HepG2 (cell line): ENCODE results near the gene TWNK. TPM values are rescaled to one million over a fixed set of nuclear protein-coding genes. Genes with fewer than 3 reads are reported as not detected.

Source experiments
- ATAC-seq: fragments of 200-7000 bp; cut with Tn5 transposase; 3 replicates; pipeline ENCODE4 v1.9.1; 2020; ENCODE audit warnings: mild to moderate bottlenecking, moderate library complexity
- BruUV-seq: library from RNA; stranded (reverse); fragments of 400-500 nt; replicated peaks from 2 replicates; lab custom pipeline; 2021; lab: Mats Ljungman, UMichigan
- CTCF ChIA-PET: fragments of 300-600 bp; formaldehyde crosslinking; extraction: SDS; loops from one replicate; lab custom pipeline; 2021; ENCODE audit warnings: low total read pairs, inconsistent platforms, low intra/inter-chr PET ratio; lab: Yijun Ruan, JAX
- POLR2A ChIA-PET: fragments of 350-600 bp; sonication (Branson Sonifier 250); formaldehyde crosslinking; loops from one replicate; lab custom pipeline; 2020; ENCODE audit warnings: antibody characterized with exemption, inconsistent platforms; lab: Yijun Ruan, JAX
- DNase-seq: peaks from one replicate; pipeline ENCODE4 v3.0.0-alpha.2; 2015; ENCODE audit warnings: low spot score
- FAIRE-seq: peaks from 3 replicates; lab custom pipeline; 2011; peaks lifted over from hg19 to GRCh38; lab: Jason Lieb, UNC
- H2AFZ ChIP-seq: one replicate; pipeline ENCODE4 v1.6.1; 2011; ENCODE audit warnings: low read length, inconsistent platforms
- H3K27ac ChIP-seq: fragments of 300-600 bp; 3 replicates; pipeline ENCODE4 v1.8.0; 2011; ENCODE audit warnings: mixed run types, mild to moderate bottlenecking, mixed read lengths, low read length, inconsistent platforms; ENCODE audit not compliant: insufficient read depth; ENCODE audit errors: extremely low read length
- H3K27me3 ChIP-seq, 2 experiments: fragments of 200-600 bp in 1 of 2; 2 replicates in 1 of 2; 3 replicates in 1 of 2; pipeline versions ENCODE4 v1.6.0 to v1.8.0; 2011; ENCODE audit warnings: low read length in 2 of 2, mild to moderate bottlenecking in 2 of 2, moderate library complexity in 2 of 2, inconsistent platforms in 1 of 2; ENCODE audit not compliant: insufficient read depth in 2 of 2, control insufficient read depth in 1 of 2
- H3K36me3 ChIP-seq, 2 experiments: fragments of 200-600 bp in 1 of 2; replicated peaks in 1 of 2; 2 replicates in 1 of 2; 3 replicates in 1 of 2; pipeline versions ENCODE4 v1.5.1 to v1.8.0; 2011; ENCODE audit warnings: low read length in 2 of 2, inconsistent platforms in 1 of 2; ENCODE audit not compliant: insufficient read depth in 2 of 2, control insufficient read depth in 1 of 2
- H3K4me1 ChIP-seq: 2 replicates; pipeline ENCODE4 v1.5.1; 2012; ENCODE audit warnings: low read length, inconsistent platforms; ENCODE audit not compliant: insufficient read depth
- H3K4me2 ChIP-seq: 2 replicates; pipeline ENCODE4 v1.6.0; 2011; ENCODE audit warnings: low read depth, low read length, inconsistent platforms
- H3K4me3 ChIP-seq, 3 experiments: fragments of 200-600 bp in 1 of 3; sonication (generic), shearing (Covaris generic) in 1 of 3; replicated peaks in 1 of 3; 2 replicates each; pipeline ENCODE4 v1.5.1; 2011 to 2016; ENCODE audit warnings: low read length in 3 of 3, inconsistent platforms in 2 of 3, low read depth in 2 of 3, mild to moderate bottlenecking in 2 of 3, control low read depth in 1 of 3, mixed read lengths in 1 of 3; ENCODE audit not compliant: insufficient read depth in 1 of 3
- H3K79me2 ChIP-seq: one replicate; pipeline ENCODE4 v1.6.1; 2011; ENCODE audit warnings: low read length, inconsistent platforms; ENCODE audit not compliant: insufficient read depth
- H3K9ac ChIP-seq: 2 replicates; pipeline ENCODE4 v1.6.0; 2011; ENCODE audit warnings: mild to moderate bottlenecking, low read depth, low read length, inconsistent platforms; ENCODE audit not compliant: insufficient read depth
- H3K9me3 ChIP-seq: 2 replicates; pipeline ENCODE4 v1.5.1; 2012; ENCODE audit warnings: mild to moderate bottlenecking, low read length
- H4K20me1 ChIP-seq: 2 replicates; pipeline ENCODE4 v1.6.0; 2011; ENCODE audit warnings: inconsistent platforms, mild to moderate bottlenecking, low read length, moderate library complexity; ENCODE audit not compliant: insufficient read depth
- GATAD2A ChIP-seq: IDR thresholded peaks from 2 replicates; pipeline ENCODE4 v1.6.1; 2016
- MEIS2 ChIP-seq: sonication (generic); formaldehyde crosslinking; IDR thresholded peaks from 2 replicates; pipeline ENCODE4 v1.9.0; 2021; ENCODE audit warnings: mild to moderate bottlenecking, missing genetic modification reagents
- MYC ChIP-seq: sonication (generic); formaldehyde crosslinking; IDR thresholded peaks from 2 replicates; pipeline ENCODE4 v1.9.0; 2021; ENCODE audit warnings: missing genetic modification reagents, borderline replicate concordance
- NFYB ChIP-seq: sonication (generic); formaldehyde crosslinking; IDR thresholded peaks from 2 replicates; pipeline ENCODE4 v1.4.0; 2020; ENCODE audit warnings: missing genetic modification reagents
- PITX1 ChIP-seq: sonication (generic); formaldehyde crosslinking; IDR thresholded peaks from 2 replicates; pipeline ENCODE4 v1.5.1; 2020; ENCODE audit warnings: mild to moderate bottlenecking, missing genetic modification reagents
- POLR2AphosphoS2 ChIP-seq: IDR thresholded peaks from 2 replicates; pipeline ENCODE4 v1.6.1; 2011; ENCODE audit warnings: low read depth, low read length, improper control_type of control experiment
- RARA ChIP-seq: IDR thresholded peaks from 2 replicates; pipeline ENCODE4 v1.6.1; 2016; ENCODE audit warnings: missing genetic modification reagents, missing compliant biosample characterization
- RNF219 ChIP-seq: sonication (generic); formaldehyde crosslinking; IDR thresholded peaks from 2 replicates; pipeline ENCODE4 v1.5.0; 2020; ENCODE audit warnings: mild to moderate bottlenecking, missing genetic modification reagents
- SETDB1 ChIP-seq: sonication (generic); formaldehyde crosslinking; IDR thresholded peaks from 2 replicates; pipeline ENCODE4 v1.5.1; 2020; ENCODE audit warnings: missing genetic modification reagents, mild to moderate bottlenecking, borderline replicate concordance
- SOX5 ChIP-seq: IDR thresholded peaks from 2 replicates; pipeline ENCODE4 v1.6.1; 2016; ENCODE audit warnings: borderline replicate concordance
- STAG1 ChIP-seq: sonication (generic); formaldehyde crosslinking; IDR thresholded peaks from 2 replicates; pipeline ENCODE4 v1.4.0; 2020; ENCODE audit warnings: missing genetic modification reagents
- TARDBP ChIP-seq: sonication (generic); formaldehyde crosslinking; IDR thresholded peaks from 2 replicates; pipeline ENCODE4 v1.8.0; 2022; ENCODE audit warnings: mild to moderate bottlenecking, missing genetic modification reagents
- TMF1 ChIP-seq: sonication (generic); formaldehyde crosslinking; IDR thresholded peaks from 2 replicates; pipeline ENCODE4 v1.8.1; 2022; ENCODE audit warnings: low read depth, missing genetic modification reagents
- ZNF550 ChIP-seq: sonication (generic); formaldehyde crosslinking; IDR thresholded peaks from 2 replicates; pipeline ENCODE4 v1.4.0; 2020; ENCODE audit warnings: mild to moderate bottlenecking, missing genetic modification reagents, borderline replicate concordance
- ZNF563 ChIP-seq: sonication (generic); formaldehyde crosslinking; IDR thresholded peaks from 2 replicates; pipeline ENCODE4 v1.8.0; 2022; ENCODE audit warnings: mild to moderate bottlenecking, moderate library complexity, missing genetic modification reagents
- ZNF607 ChIP-seq: sonication (generic); formaldehyde crosslinking; IDR thresholded peaks from 2 replicates; pipeline ENCODE4 v1.5.1; 2020; ENCODE audit warnings: missing genetic modification reagents, mild to moderate bottlenecking, borderline replicate concordance
- ZSCAN9 ChIP-seq: IDR thresholded peaks from 2 replicates; pipeline ENCODE4 v1.6.1; 2016; ENCODE audit warnings: borderline replicate concordance
- WGBS: methylation state at CpG from one replicate; pipeline ENCODE4 v1.1.6; 2017; ENCODE audit warnings: low lambda C conversion rate; 5-methylcytosine and 5-hydroxymethylcytosine counted together
- in situ Hi-C: cut with HindIII; loops from 2 replicates; pipeline ENCODE4 v1.10.0; 2017; ENCODE audit warnings: low pct_unique_long_range_greater_than_20kb; ENCODE audit not compliant: extremely low pct_ligation_motif_present
- intact Hi-C: fragments of 100-400 bp; cut with micrococcal nuclease; formaldehyde crosslinking; loops from one replicate; pipeline ENCODE4 v1.10.0; 2022; ENCODE audit not compliant: unreplicated experiment
- polyA plus RNA-seq, 8 experiments: library from polyadenylated mRNA; depleted of rRNA in 3 of 8; stranded (reverse) in 7 of 8; unstranded in 1 of 8; fragments of >200 nt; fragmentation: Illumina TruSeq in 4 of 8; extraction: Trizol in 4 of 8; gene quantifications; 2 replicates each; pipeline versions ENCODE4 v1.2.1 to v1.2.3, GENCODE V29; 2011 to 2016; ENCODE audit warnings: low read depth in 4 of 8, missing spikeins in 1 of 8, mixed read lengths in 1 of 8; ENCODE audit not compliant: insufficient read depth in 1 of 8
- total RNA-seq, 5 experiments: library from RNA; depleted of rRNA; stranded (reverse); fragments of >200 nt; fragmentation: Illumina TruSeq; extraction: Trizol; gene quantifications; 2 replicates each; pipeline ENCODE4 v1.2.3, GENCODE V29; 2016; ENCODE audit warnings: low read depth in 1 of 5
- TF ChIP-seq, protein P1 (sequence below): sonication (generic); formaldehyde crosslinking; IDR thresholded peaks from 2 replicates; pipeline ENCODE4 v1.4.0; 2020; ENCODE audit warnings: missing genetic modification reagents, borderline replicate concordance

Gene TWNK
- total and polyA plus RNA-seq, 2 of the 13 experiments (the other 11 are each of a cell fraction or from before 2014, with no cell fraction given), result 10.7 to 16.5 TPM

DNA sequence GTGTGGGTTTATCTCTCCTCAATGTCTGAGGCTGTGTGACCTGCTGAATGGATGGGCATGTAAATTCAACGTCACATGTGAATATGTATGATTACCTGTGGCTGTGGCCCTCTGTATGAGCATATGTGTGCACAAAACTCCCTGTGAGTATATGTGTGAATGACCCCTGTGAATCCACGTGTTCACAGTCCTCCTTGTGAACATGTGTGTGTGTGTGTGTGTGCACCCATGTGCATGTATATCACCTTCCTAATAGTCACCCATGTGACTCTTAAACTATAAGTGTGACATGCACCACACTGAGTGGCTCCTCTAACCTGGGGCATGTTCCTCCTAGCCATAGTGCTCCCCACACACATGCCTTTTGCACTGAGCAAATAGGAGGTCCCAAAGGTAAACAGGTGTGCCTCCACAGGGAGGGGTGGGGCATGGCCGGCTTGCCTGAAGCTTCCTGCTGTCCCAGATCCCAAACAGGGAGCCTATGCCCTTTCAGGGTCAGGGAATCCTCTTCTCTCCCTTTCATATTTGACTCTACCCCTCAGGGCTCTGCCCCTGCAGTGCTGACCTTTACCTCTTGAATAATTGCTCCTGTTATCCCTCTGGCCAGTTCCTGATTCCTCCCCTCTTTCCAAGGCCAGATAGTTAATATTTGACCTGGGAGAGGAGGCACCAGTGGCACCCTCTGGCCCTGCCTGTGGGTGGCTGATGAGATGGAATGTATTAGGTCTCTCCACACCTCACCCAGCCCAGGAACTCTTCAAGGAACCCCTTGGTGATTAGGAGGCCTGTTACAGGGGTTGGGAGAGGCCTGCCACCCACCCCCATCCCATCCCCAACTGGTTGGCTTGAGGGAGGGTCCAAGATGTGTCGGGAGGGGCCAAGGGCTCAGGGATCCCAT, 16.2 kb upstream of the TWNK start:
- H3K4me3 ChIP-seq, result peak overlapping the region; percentile 84 to 96 (median 94)
- H3K9me3 ChIP-seq, result no peaks in the 10 kb centered on the region
- in situ Hi-C loops (no loop called here), intact Hi-C loops (loop anchor here (1.0 to 2.0 kb wide), 2 partner anchors 16 to 42 kb away; partner anchors contain the start of genes MRPL43 and TWNK)
- peaks cover 16 to 32% of the 10 kb centered on the region in 2 experiments for H3K36me3 ChIP-seq
- peaks cover 45% of the 10 kb centered on the region for H3K79me2 ChIP-seq
- H3K9ac ChIP-seq, result peak overlapping the region; percentile 65
- H3K4me2 ChIP-seq, result peak overlapping the region; percentile 98
- H3K27me3 ChIP-seq, result no peaks in the 10 kb centered on the region; a peak in 1 of 5 replicates
- FAIRE-seq (peak; percentile 100), ATAC-seq (peak; percentile 82), DNase-seq (peak; percentile 99)
- no peak overlapping the region for H2AFZ ChIP-seq
- H3K4me1 ChIP-seq, result peaks cover 82% of the 10 kb centered on the region
- H4K20me1 ChIP-seq, result no peaks in the 10 kb centered on the region
- BruUV-seq, result no TSS peak
- H3K27ac ChIP-seq, result peak overlapping the region; percentile 96
- WGBS, result 3% methylated on average over 3 of the region's 4 CpGs
- ChIA-PET POLR2A (interaction anchor here (0.6 to 12.6 kb wide), 7 partner anchors 20 to 90 kb away, joined by 3 to 277 read pairs (median 5); partner anchors contain the start of genes KAZALD1, LZTS2, MRPL43 and SLF2), CTCF (interaction anchor here (0.9 to 1.3 kb wide), 4 partner anchors 17 to 42 kb away, joined by 3 to 4 read pairs (median 3); no protein-coding TSS in a partner anchor)
- TF ChIP-seq STAG1 (no peak), MYC (peak; percentile 88), PITX1 (CRISPR knock-in tag) (peak; percentile 92), GATAD2A (CRISPR knock-in tag) (peak; percentile 85), SETDB1 (CRISPR knock-in tag) (no peak), TARDBP (CRISPR knock-in tag) (peak; percentile 99), MEIS2 (peak; percentile 81; the same call in 1 of the 2 replicates), RNF219 (no peak), NFYB (CRISPR knock-in tag) (peak; percentile 33), POLR2AphosphoS2 (no peak), SOX5 (CRISPR knock-in tag) (peak; percentile 77; the same call in 1 of the 2 replicates), RARA (peak; percentile 99), ZNF563 (CRISPR knock-in tag) (peak; percentile 18; the same call in 1 of the 2 replicates), ZSCAN9 (CRISPR knock-in tag) (peak; percentile 62; the same call in 1 of the 2 replicates), ZNF550 (CRISPR knock-in tag) (no peak; the same call in 1 of the 2 replicates), ZNF607 (no peak), TMF1 (CRISPR knock-in tag) (no peak)
- TF ChIP-seq, protein P1, sequence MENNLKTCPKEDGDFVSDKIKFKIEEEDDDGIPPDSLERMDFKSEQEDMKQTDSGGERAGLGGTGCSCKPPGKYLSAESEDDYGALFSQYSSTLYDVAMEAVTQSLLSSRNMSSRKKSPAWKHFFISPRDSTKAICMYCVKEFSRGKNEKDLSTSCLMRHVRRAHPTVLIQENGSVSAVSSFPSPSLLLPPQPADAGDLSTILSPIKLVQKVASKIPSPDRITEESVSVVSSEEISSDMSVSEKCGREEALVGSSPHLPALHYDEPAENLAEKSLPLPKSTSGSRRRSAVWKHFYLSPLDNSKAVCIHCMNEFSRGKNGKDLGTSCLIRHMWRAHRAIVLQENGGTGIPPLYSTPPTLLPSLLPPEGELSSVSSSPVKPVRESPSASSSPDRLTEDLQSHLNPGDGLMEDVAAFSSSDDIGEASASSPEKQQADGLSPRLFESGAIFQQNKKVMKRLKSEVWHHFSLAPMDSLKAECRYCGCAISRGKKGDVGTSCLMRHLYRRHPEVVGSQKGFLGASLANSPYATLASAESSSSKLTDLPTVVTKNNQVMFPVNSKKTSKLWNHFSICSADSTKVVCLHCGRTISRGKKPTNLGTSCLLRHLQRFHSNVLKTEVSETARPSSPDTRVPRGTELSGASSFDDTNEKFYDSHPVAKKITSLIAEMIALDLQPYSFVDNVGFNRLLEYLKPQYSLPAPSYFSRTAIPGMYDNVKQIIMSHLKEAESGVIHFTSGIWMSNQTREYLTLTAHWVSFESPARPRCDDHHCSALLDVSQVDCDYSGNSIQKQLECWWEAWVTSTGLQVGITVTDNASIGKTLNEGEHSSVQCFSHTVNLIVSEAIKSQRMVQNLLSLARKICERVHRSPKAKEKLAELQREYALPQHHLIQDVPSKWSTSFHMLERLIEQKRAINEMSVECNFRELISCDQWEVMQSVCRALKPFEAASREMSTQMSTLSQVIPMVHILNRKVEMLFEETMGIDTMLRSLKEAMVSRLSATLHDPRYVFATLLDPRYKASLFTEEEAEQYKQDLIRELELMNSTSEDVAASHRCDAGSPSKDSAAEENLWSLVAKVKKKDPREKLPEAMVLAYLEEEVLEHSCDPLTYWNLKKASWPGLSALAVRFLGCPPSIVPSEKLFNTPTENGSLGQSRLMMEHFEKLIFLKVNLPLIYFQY (CRISPR knock-in tag), result no peak
